ENCODE measurements around the gene RAB44. TPM values are rescaled to one million over a fixed set of nuclear protein-coding genes. Genes with fewer than 3 reads are reported as not detected.

The RAB44 gene
- total and polyA plus RNA-seq, 2 of the 13 experiments (the other 11 are each of a cell fraction or from before 2014, with no cell fraction given): not detected

GRCh38 chr6:36683656-36684446 lies 13.8 kb upstream of the RAB44 start (continued):
- TF ChIP-seq PATZ1 (CRISPR knock-in tag; IDR thresholded peaks at IDR 0.05) (peak; percentile 84), KDM4B (CRISPR knock-in tag; IDR thresholded peaks at IDR 0.05) (peak; percentile 71; the same call in 1 of the 2 replicates), KDM2A (CRISPR knock-in tag; IDR thresholded peaks at IDR 0.05; ENCODE audit: borderline replicate concordance, low read depth) (peak; percentile 43; the same call in 1 of the 2 replicates), HIVEP1 (CRISPR knock-in tag; IDR thresholded peaks at IDR 0.05) (peak; percentile 90), IRF9 (CRISPR knock-in tag; IDR thresholded peaks at IDR 0.05; ENCODE audit: borderline replicate concordance) (peak; percentile 80; the same call in 1 of the 2 replicates), SNAPC4 (CRISPR knock-in tag; IDR thresholded peaks at IDR 0.05) (0 out of 2 replicates have a peak, but pooled peaks have one; percentile 27), CAMTA2 (CRISPR knock-in tag; IDR thresholded peaks at IDR 0.05; ENCODE audit: borderline replicate concordance) (no peak; the same call in 1 of the 2 replicates), ZNF761 (CRISPR knock-in tag; conservative IDR thresholded peaks at IDR 0.05) (peak; percentile 91), POGZ (CRISPR knock-in tag; IDR thresholded peaks at IDR 0.05) (no peak), ZNF609 (CRISPR knock-in tag; IDR thresholded peaks at IDR 0.05; ENCODE audit: borderline replicate concordance) (peak; percentile 100), RCOR2 (CRISPR knock-in tag; IDR thresholded peaks at IDR 0.05) (peak; percentile 91), ZNF850 (CRISPR knock-in tag; conservative IDR thresholded peaks at IDR 0.05) (peak; percentile 94), ZNF354B (CRISPR knock-in tag; IDR thresholded peaks at IDR 0.05) (peak; percentile 98), SUZ12 (IDR thresholded peaks at IDR 0.05; ENCODE audit: low read depth, low read length) (no peak)
